ELR (cell line): Measurements from ENCODE around the gene PHACTR2.
"Not testable (repeated sequence)": the region's sequence is repeated elsewhere in the genome, so short reads cannot be mapped to it uniquely, and the experiment has no call there.

Experiments used
- DNase-seq: peaks from one replicate; pipeline ENCODE4 v3.0.0-alpha.2; 2015; ENCODE audit warnings: low read depth

The PHACTR2 gene

GRCh38 chr6:143677891-143678791 lies at the start of gene PHACTR2:
PHACTR2 (plus strand) TSS chr6:143677965; CDS start chr6:143678164, 199 bp downstream.
- peak; percentile 78 for DNase-seq

GRCh38 chr6:143629104-143630080 lies 48.4 kb upstream of the PHACTR2 start:
- no peak for DNase-seq

- DNase-seq, result not testable (repeated sequence)
Measured at GRCh38 chr6:143631196-143631595, 46.6 kb upstream of the PHACTR2 start.

GRCh38 chr6:143632894-143633293 lies 44.9 kb upstream of the PHACTR2 start:
- DNase-seq, result no peak

GRCh38 chr6:143634486-143634885 lies 43.3 kb upstream of the PHACTR2 start:
- peak; percentile 48 for DNase-seq

GRCh38 chr6:143637691-143638090 lies 40.1 kb upstream of the PHACTR2 start:
- no peak for DNase-seq

GRCh38 chr6:143642403-143642802 lies 35.4 kb upstream of the PHACTR2 start:
- DNase-seq, result no peak

GRCh38 chr6:143647191-143647590 lies 30.6 kb upstream of the PHACTR2 start:
- no peak for DNase-seq

GRCh38 chr6:143647732-143648131 lies 30.0 kb upstream of the PHACTR2 start:
- no peak for DNase-seq

- DNase-seq, result peak; percentile 19
Measured at GRCh38 chr6:143649319-143649718, 28.4 kb upstream of the PHACTR2 start.

- not testable (repeated sequence) for DNase-seq
Measured at GRCh38 chr6:143651328-143651727, 26.4 kb upstream of the PHACTR2 start.

- no peak for DNase-seq
Measured at GRCh38 chr6:143652841-143653331, 24.9 kb upstream of the PHACTR2 start.

GRCh38 chr6:143655541-143655940 lies 22.2 kb upstream of the PHACTR2 start:
- no peak for DNase-seq

GRCh38 chr6:143656026-143656425 lies 21.7 kb upstream of the PHACTR2 start:
- DNase-seq, result no peak

GRCh38 chr6:143657809-143658208 lies 20.0 kb upstream of the PHACTR2 start:
- no peak for DNase-seq

GRCh38 chr6:143660170-143660569 lies 17.6 kb upstream of the PHACTR2 start:
- not testable (repeated sequence) for DNase-seq

- DNase-seq, result no peak
Measured at GRCh38 chr6:143664171-143664570, 13.6 kb upstream of the PHACTR2 start.

GRCh38 chr6:143666007-143666406 lies 11.8 kb upstream of the PHACTR2 start:
- DNase-seq, result not testable (repeated sequence)

- not testable (repeated sequence) for DNase-seq
Measured at GRCh38 chr6:143669483-143669882, 8.3 kb upstream of the PHACTR2 start.

- peak; percentile 93 for DNase-seq
Measured at GRCh38 chr6:143673669-143674068, 4.1 kb upstream of the PHACTR2 start.

GRCh38 chr6:143674483-143675381 lies 3.0 kb upstream of the PHACTR2 start:
- no peak for DNase-seq
